Calu3 (cell line): ENCODE data around the gene ACSBG1. TPM values are rescaled to one million over a fixed set of nuclear protein-coding genes. Genes with fewer than 3 reads are reported as not detected.

ENCODE experiments used
- BruUV-seq: library from RNA; stranded (reverse); fragments of 400-500 nt; replicated peaks from 2 replicates; lab custom pipeline; 2021; lab: Mats Ljungman, UMichigan
- CTCF ChIA-PET: fragments of 300-600 bp; sonication (Branson Sonifier 250); formaldehyde crosslinking; loops from one replicate; lab custom pipeline; 2022; ENCODE audit warnings: antibody characterized with exemption; lab: Charles Lee
- DNase-seq: peaks from one replicate; pipeline ENCODE4 v3.0.0; 2022
- H3K27ac Mint-ChIP-seq: one replicate; pipeline ENCODE4 v1.8.0; 2022; ENCODE audit warnings: mixed read lengths; ENCODE audit not compliant: unreplicated experiment
- H3K27me3 Mint-ChIP-seq: one replicate; pipeline ENCODE4 v1.8.0; 2022; ENCODE audit warnings: mixed read lengths; ENCODE audit not compliant: unreplicated experiment
- H3K36me3 Mint-ChIP-seq: one replicate; pipeline ENCODE4 v1.8.0; 2022; ENCODE audit warnings: mild to moderate bottlenecking, moderate library complexity, mixed read lengths; ENCODE audit not compliant: insufficient read depth, unreplicated experiment
- H3K4me1 Mint-ChIP-seq: one replicate; pipeline ENCODE4 v1.8.0; 2022; ENCODE audit warnings: mild to moderate bottlenecking, low read depth, mixed read lengths; ENCODE audit not compliant: unreplicated experiment
- H3K4me3 Mint-ChIP-seq: one replicate; pipeline ENCODE4 v1.8.0; 2022; ENCODE audit warnings: mild to moderate bottlenecking, low read depth, moderate library complexity, mixed read lengths; ENCODE audit not compliant: unreplicated experiment
- H3K9me3 Mint-ChIP-seq: one replicate; pipeline ENCODE4 v1.8.0; 2022; ENCODE audit warnings: low read depth, mixed read lengths; ENCODE audit not compliant: unreplicated experiment
- CTCF ChIP-seq: fragments of 200-600 bp; IDR thresholded peaks from one replicate; pipeline ENCODE4 v1.8.0; 2022; ENCODE audit warnings: antibody characterized with exemption; ENCODE audit not compliant: unreplicated experiment
- intact Hi-C: fragments of 100-400 bp; cut with micrococcal nuclease; formaldehyde crosslinking; loops from one replicate; pipeline ENCODE4 v1.10.0; 2022; ENCODE audit not compliant: unreplicated experiment
- total RNA-seq: library from RNA; stranded (reverse); gene quantifications from 2 replicates; pipeline ENCODE4 v1.2.3, GENCODE V29; 2022

The ACSBG1 gene
- total RNA-seq, 1 experiment from 2014 or later = 0.45 TPM

- CTCF ChIA-PET = interaction anchor here (0.6 kb wide), 1 partner anchor 41 kb away, joined by 3 read pairs; no protein-coding TSS in a partner anchor
- Mint-ChIP-seq H3K4me1 (no peaks in the 10 kb centered on the region), H3K36me3 (no peaks in the 10 kb centered on the region), H3K4me3 (no peak overlapping the region), H3K27ac (no peak overlapping the region), H3K27me3 (peaks cover 46% of the 10 kb centered on the region), H3K9me3 (no peaks in the 10 kb centered on the region)
- BruUV-seq = no TSS peak
- no peak for DNase-seq
- no peak for TF ChIP-seq CTCF
- intact Hi-C loops = no loop called here
Observed at GRCh38 chr15:78236491-78236890, 2.1 kb upstream of the ACSBG1 start.

GRCh38 chr15:78233496-78233895 lies 869 bp downstream of the ACSBG1 start:
- H3K27me3 Mint-ChIP-seq = peaks cover 56% of the 10 kb centered on the region
- no TSS peak for BruUV-seq
- intact Hi-C loops = no loop called here
- no peak for DNase-seq
- H3K27ac Mint-ChIP-seq = no peak overlapping the region
- H3K4me1 Mint-ChIP-seq = no peaks in the 10 kb centered on the region
- no peaks in the 10 kb centered on the region for H3K9me3 Mint-ChIP-seq
- TF ChIP-seq CTCF = no peak
- no peak overlapping the region for H3K4me3 Mint-ChIP-seq
- H3K36me3 Mint-ChIP-seq = no peaks in the 10 kb centered on the region
- CTCF ChIA-PET = interaction anchor here (0.6 kb wide), 1 partner anchor 117 kb away, joined by 5 read pairs; no protein-coding TSS in a partner anchor

GRCh38 chr15:78232951-78233350 lies 1.4 kb downstream of the ACSBG1 start:
- no peak for DNase-seq
- Mint-ChIP-seq H3K27me3 (peaks cover 56% of the 10 kb centered on the region), H3K9me3 (no peaks in the 10 kb centered on the region), H3K4me3 (no peak overlapping the region), H3K4me1 (no peaks in the 10 kb centered on the region), H3K27ac (no peak overlapping the region), H3K36me3 (no peaks in the 10 kb centered on the region)
- TF ChIP-seq CTCF = no peak
- CTCF ChIA-PET = interaction anchor here (0.7 kb wide), 1 partner anchor 21 kb away, joined by 4 read pairs; no protein-coding TSS in a partner anchor
- BruUV-seq = no TSS peak
- intact Hi-C loops = no loop called here

- Mint-ChIP-seq H3K4me3 (no peak overlapping the region), H3K9me3 (peaks cover 2% of the 10 kb centered on the region), H3K27me3 (peaks cover 35% of the 10 kb centered on the region), H3K4me1 (no peaks in the 10 kb centered on the region), H3K27ac (no peak overlapping the region), H3K36me3 (no peaks in the 10 kb centered on the region)
- BruUV-seq = no TSS peak
- no peak for TF ChIP-seq CTCF
- CTCF ChIA-PET = no interaction called here
- intact Hi-C loops = no loop called here
- no peak for DNase-seq
Observed at GRCh38 chr15:78229431-78230406, 4.6 kb downstream of the ACSBG1 start.
